Pancreas (tissue), 10 donors: ENCODE results near the gene UQCC2. TPM values are rescaled to one million over a fixed set of nuclear protein-coding genes. Genes with fewer than 3 reads are reported as not detected.

Experiments
- ATAC-seq, 4 donors: fragments of 200-7000 bp; cut with Tn5 transposase; one replicate each; pipeline versions ENCODE4 v1.8.0 to v1.9.1; 2020; ENCODE audit warnings: mild to moderate bottlenecking in 4 of 4, moderate library complexity in 4 of 4
- DNase-seq, 6 donors: peaks; one replicate each; pipeline ENCODE4 v3.0.0-alpha.2; 2020
- FAIRE-seq: peaks from 2 replicates; lab custom pipeline; 2012; peaks lifted over from hg19 to GRCh38; lab: Jason Lieb, UNC
- H3K27ac ChIP-seq, 4 donors: fragments of 200-600 bp; sonication (generic); 1 replicate in 3 of 4; 2 replicates in 1 of 4; pipeline versions ENCODE4 v1.5.0 to v1.8.0; 2020
- H3K27me3 ChIP-seq, 4 donors: fragments of 200-600 bp; one replicate each; pipeline ENCODE4 v1.8.0; 2021
- H3K36me3 ChIP-seq, 3 donors: fragments of 200-600 bp; sonication (generic) in 1 of 3; one replicate each; pipeline versions ENCODE4 v1.5.0 to v1.8.0; 2020 to 2021
- H3K4me1 ChIP-seq, 3 donors: fragments of 200-600 bp; one replicate each; pipeline ENCODE4 v1.8.0; 2021
- H3K4me3 ChIP-seq, 4 donors: fragments of 200-600 bp; sonication (generic) in 2 of 4; one replicate each; pipeline versions ENCODE4 v1.5.0 to v1.8.0; 2020 to 2021
- H3K9me3 ChIP-seq, 4 donors: fragments of 200-600 bp; one replicate each; pipeline ENCODE4 v1.8.0; 2021
- WGBS, 2 donors: extraction: QIAGEN DNeasy Blood & Tissue Kit; methylation state at CpG; one replicate each; pipeline ENCODE4 v1.1.7; 2013; 5-methylcytosine and 5-hydroxymethylcytosine counted together
- intact Hi-C, 3 donors: fragments of 100-400 bp; cut with DNase I; formaldehyde crosslinking; loops; one replicate each; pipeline versions ENCODE4 v1.11.1 to v1.14.2; 2022
- polyA plus RNA-seq, 2 donors: library from polyadenylated mRNA; stranded (reverse); fragments of 200-250 nt; gene quantifications; one replicate each; pipeline ENCODE4 v1.2.3, GENCODE V29; 2013
- total RNA-seq, 6 donors: library from RNA; stranded (reverse); fragmentation: NEBNext Ultra II Directional in 4 of 6; extraction: Animal tissue kit (Norgen Biotek cat#: 25700) in 4 of 6; gene quantifications; one replicate each; pipeline versions ENCODE4 v1.2.1 to v1.2.4, GENCODE V29; 2021 to 2023
- TF ChIP-seq, protein P1 (sequence below), 4 donors: fragments of 200-600 bp; sonication (generic) in 3 of 4; IDR thresholded peaks; one replicate each; pipeline versions ENCODE4 v1.5.0 to v1.8.0; 2021; ENCODE audit warnings: antibody characterized with exemption in 4 of 4
- donor health status: healthy with polysubstance abuse.
- donor health status: DM: no; HTN: no; CAD: no; lungs with moderate emphysema.
- donor health status: DM: no; HTN: no; CAD: no.
- donor health status: control.
- donor health status: control.
- donor health status: Bipolar disorder and iron deficiency.
- donor health status: DM: yes; HTN: yes; CAD: no.
- donor health status: DM: no; HTN: no; CAD: no.
- donor health status: DM: no; HTN: no; CAD: no.
- donor health status: DM: yes; HTN: yes; CAD: no.

The UQCC2 gene
- total and polyA plus RNA-seq, 8 donors, result 13.9 to 58.9 (median 28.6) TPM

DNA sequence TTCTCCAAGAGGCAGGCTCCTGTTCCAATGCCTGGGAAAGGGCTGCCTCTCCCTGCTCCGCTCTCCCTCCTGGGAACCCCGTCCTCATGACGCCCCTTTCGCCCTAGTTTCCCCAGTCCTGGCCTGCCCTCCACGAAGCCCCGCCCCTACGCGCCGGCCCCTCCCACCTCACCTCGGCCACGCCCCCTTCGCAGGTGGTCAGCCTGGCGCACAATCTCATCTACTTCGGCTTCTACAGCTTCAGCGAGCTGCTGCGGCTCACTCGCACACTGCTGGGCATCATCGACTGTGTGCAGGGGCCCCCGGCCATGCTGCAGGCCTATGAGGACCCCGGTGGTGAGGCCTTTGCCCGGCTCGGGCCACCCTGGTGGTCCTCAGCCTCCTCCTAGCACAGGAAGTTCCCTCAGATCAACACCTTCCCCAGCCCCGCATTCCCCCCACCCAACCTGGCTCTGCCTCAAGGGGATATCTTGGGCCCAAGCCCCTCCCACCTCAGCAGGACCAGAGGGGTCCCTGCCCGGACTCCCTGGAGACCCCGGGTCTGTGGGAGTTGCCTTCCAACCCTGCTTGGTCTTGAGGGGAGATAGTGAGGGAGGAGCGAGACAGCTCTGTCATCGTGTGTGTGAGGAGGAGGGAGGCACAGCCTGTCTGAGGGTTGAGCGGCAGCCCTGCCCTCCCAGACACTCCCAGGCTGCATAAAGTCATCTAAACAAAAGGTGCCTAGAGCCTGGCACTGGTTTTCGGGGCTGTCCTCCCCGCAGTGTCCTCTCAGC lies 40.3 kb downstream of the UQCC2 start:
- no peaks in the 10 kb centered on the region for H3K27me3 ChIP-seq
- H3K36me3 ChIP-seq, result peaks cover 0 to 39% (median 4%) of the 10 kb centered on the region in 3 donors
- DNase-seq (peak in 1 of 6 donors; percentile 58), FAIRE-seq (no peak), ATAC-seq (no peak)
- TF ChIP-seq, protein P1, sequence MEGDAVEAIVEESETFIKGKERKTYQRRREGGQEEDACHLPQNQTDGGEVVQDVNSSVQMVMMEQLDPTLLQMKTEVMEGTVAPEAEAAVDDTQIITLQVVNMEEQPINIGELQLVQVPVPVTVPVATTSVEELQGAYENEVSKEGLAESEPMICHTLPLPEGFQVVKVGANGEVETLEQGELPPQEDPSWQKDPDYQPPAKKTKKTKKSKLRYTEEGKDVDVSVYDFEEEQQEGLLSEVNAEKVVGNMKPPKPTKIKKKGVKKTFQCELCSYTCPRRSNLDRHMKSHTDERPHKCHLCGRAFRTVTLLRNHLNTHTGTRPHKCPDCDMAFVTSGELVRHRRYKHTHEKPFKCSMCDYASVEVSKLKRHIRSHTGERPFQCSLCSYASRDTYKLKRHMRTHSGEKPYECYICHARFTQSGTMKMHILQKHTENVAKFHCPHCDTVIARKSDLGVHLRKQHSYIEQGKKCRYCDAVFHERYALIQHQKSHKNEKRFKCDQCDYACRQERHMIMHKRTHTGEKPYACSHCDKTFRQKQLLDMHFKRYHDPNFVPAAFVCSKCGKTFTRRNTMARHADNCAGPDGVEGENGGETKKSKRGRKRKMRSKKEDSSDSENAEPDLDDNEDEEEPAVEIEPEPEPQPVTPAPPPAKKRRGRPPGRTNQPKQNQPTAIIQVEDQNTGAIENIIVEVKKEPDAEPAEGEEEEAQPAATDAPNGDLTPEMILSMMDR (IDR thresholded peaks at IDR 0.05), result no peak
- intact Hi-C loops, result no loop called here
- H3K9me3 ChIP-seq, result no peaks in the 10 kb centered on the region
- H3K4me3 ChIP-seq, result no peak overlapping the region
- H3K4me1 ChIP-seq, result no peaks in the 10 kb centered on the region
- 70% methylated on average over 29 to 30 of the region's 30 CpGs for WGBS, 2 donors
- no peak overlapping the region for H3K27ac ChIP-seq

DNA sequence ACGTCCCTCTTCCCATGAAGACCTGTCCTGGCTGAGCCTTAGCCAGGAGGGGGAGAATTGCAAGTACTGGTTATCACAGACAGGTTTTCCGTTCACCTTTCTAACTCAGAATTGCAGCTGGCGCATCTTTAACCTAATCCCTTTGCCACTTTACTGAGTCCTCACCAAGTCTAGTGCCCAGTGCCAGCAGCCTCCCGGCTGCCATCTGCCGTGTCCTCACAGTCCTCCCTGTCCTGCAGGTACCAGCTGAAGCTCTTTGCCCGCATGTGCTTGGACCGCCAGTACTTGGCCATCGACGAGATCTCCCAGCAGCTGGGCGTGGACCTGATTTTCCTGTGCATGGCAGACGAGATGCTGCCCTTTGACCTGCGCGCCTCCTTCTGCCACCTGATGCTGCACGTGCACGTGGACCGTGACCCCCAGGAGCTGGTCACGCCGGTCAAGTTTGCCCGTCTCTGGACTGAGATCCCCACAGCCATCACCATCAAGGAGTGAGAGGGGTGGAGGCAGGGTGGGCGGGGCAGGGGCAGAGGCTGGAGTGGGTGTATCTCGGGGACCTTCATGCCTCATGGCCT lies 41.3 kb downstream of the UQCC2 start:
- DNase-seq (peak in 1 of 6 donors; percentile 38), ATAC-seq (no peak), FAIRE-seq (no peak)
- Histone ChIP-seq H3K27me3 (no peaks in the 10 kb centered on the region), H3K36me3 (peaks cover 0 to 35% (median 4%) of the 10 kb centered on the region in 3 donors), H3K4me3 (no peak overlapping the region), H3K4me1 (no peaks in the 10 kb centered on the region), H3K9me3 (no peaks in the 10 kb centered on the region), H3K27ac (no peak overlapping the region)
- WGBS, 2 donors, result 93% methylated on average over 21 of the region's 21 CpGs
- TF ChIP-seq, protein P1 (IDR thresholded peaks at IDR 0.05), result no peak
- intact Hi-C loops, result no loop called here

DNA sequence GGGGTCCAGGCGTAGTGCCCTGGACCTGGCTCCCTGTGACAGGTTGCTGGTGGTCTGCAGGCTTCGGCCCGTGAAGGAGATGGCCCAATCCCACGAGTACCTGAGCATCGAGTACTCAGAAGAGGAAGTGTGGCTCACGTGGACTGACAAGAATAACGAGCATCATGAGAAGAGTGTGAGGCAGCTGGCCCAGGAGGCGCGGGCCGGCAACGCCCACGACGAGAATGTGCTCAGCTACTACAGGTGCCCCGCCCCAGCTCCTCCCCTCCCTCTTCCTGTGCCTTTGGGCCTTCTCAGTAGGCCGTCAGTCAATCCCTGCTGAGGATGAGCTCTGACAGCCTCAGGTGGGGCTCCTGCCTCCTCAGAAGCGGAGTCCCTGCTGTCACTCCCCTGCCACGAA lies 42.6 kb downstream of the UQCC2 start:
- TF ChIP-seq, protein P1 (IDR thresholded peaks at IDR 0.05), result no peak
- no peak overlapping the region for H3K4me3 ChIP-seq
- no peaks in the 10 kb centered on the region for H3K27me3 ChIP-seq
- H3K36me3 ChIP-seq, result peaks cover 0 to 26% (median 4%) of the 10 kb centered on the region in 3 donors
- DNase-seq (no peak), ATAC-seq (no peak), FAIRE-seq (no peak)
- no peaks in the 10 kb centered on the region for H3K4me1 ChIP-seq
- intact Hi-C loops, result no loop called here
- WGBS, 2 donors, result 82 to 88% methylated on average over 17 of the region's 17 CpGs
- H3K27ac ChIP-seq, result no peak overlapping the region
- H3K9me3 ChIP-seq, result no peaks in the 10 kb centered on the region

DNA sequence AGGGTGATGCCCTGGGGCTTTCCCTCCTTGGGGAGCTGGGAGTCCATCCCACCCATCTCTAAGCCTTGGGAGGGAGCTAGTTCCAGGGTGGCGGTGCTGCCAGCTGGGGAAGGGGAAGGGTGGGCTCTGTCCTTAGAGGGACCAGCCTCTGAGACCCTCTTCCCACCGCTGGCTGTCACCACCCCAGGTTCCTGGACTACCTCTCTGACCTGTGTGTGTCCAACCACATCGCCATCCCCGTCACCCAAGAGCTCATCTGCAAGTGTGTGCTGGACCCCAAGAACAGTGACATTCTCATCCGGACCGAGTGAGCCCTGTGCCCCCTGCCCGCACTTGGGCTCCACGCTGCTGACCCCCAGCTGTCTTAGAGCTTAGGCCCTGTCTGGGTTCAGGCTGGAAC lies 43.2 kb downstream of the UQCC2 start:
- WGBS, 2 donors, result 95% methylated on average over 8 of the region's 8 CpGs
- no peak overlapping the region for H3K27ac ChIP-seq

More for the DNA sequence above, 43.2 kb downstream of the UQCC2 start:
- H3K4me1 ChIP-seq, result no peaks in the 10 kb centered on the region
- H3K36me3 ChIP-seq, result peaks cover 0 to 21% (median 4%) of the 10 kb centered on the region in 3 donors
- FAIRE-seq (no peak), DNase-seq (peak in 1 of 6 donors; percentile 47), ATAC-seq (no peak)
- intact Hi-C loops, result no loop called here
- H3K9me3 ChIP-seq, result no peaks in the 10 kb centered on the region
- H3K27me3 ChIP-seq, result no peaks in the 10 kb centered on the region
- H3K4me3 ChIP-seq, result no peak overlapping the region
- TF ChIP-seq, protein P1 (IDR thresholded peaks at IDR 0.05), result no peak
